ENCODE measurements around the gene CRLF1. TPM values are rescaled to one million over a fixed set of nuclear protein-coding genes. Genes with fewer than 3 reads are reported as not detected.

The CRLF1 gene
- total RNA-seq, 1 donor from 2014 or later = 17.0 TPM

Other genes with a start within 250 kb of the CRLF1 start
- 41.9 and 47.9 TPM in 2 replicates for gene GDF15, start 220.6 kb downstream of the CRLF1 start, total RNA-seq
- 0.16 TPM in 1 of 2 replicates, not detected in the other for gene LRRC25, start 209.2 kb downstream of the CRLF1 start, total RNA-seq
- 82.9 and 102 TPM in 2 replicates for gene SSBP4, start 187.4 kb downstream of the CRLF1 start, total RNA-seq
- gene ISYNA1, start 168.7 kb downstream of the CRLF1 start, total RNA-seq = 159 and 178 TPM in 2 replicates
- gene ELL, start 84.7 kb downstream of the CRLF1 start, total RNA-seq = 17.6 and 18.3 TPM in 2 replicates
- 242 and 253 TPM in 2 replicates for gene FKBP8, start 63.2 kb downstream of the CRLF1 start, total RNA-seq
- 66.5 and 70.6 TPM in 2 replicates for gene KXD1, start 48.9 kb downstream of the CRLF1 start, total RNA-seq
- 1,032 and 1,081 TPM in 2 replicates for gene UBA52, start 34.9 kb downstream of the CRLF1 start, total RNA-seq
- gene REX1BD, start 18.0 kb downstream of the CRLF1 start, total RNA-seq = 55.7 and 59.4 TPM in 2 replicates
- gene TMEM59L, start 6.1 kb upstream of the CRLF1 start, total RNA-seq = 4.7 and 5.9 TPM in 2 replicates
- 12.4 and 13.2 TPM in 2 replicates for gene KLHL26, start 30.2 kb upstream of the CRLF1 start, total RNA-seq
- gene CRTC1, start 76.9 kb upstream of the CRLF1 start, total RNA-seq = 24.0 and 25.7 TPM in 2 replicates
- gene COMP, start 184.5 kb upstream of the CRLF1 start, total RNA-seq = 0.13 and 0.57 TPM in 2 replicates
- 58.0 and 64.2 TPM in 2 replicates for gene UPF1, start 225.2 kb upstream of the CRLF1 start, total RNA-seq

All from osteocyte (in vitro differentiated cells).